Cardiac muscle cell (in vitro differentiated cells and primary cell): ENCODE results near the gene SEZ6L. TPM values are rescaled to one million over a fixed set of nuclear protein-coding genes. Genes with fewer than 3 reads are reported as not detected.
A peak's percentile ranks its signal among the peaks of the same experiment; 100 is the strongest.

Experiments used
- DNase-seq, 2 donors: peaks; one replicate each; pipeline versions ENCODE4 v3.0.0 to v3.0.0-alpha.2; 2010 to 2017; ENCODE audit warnings: low read depth in 1 of 2, low spot score in 1 of 2
- H3K27ac ChIP-seq: fragments of 200-600 bp; sonication (generic); 2 replicates; pipeline ENCODE4 v1.5.1; 2016
- H3K27me3 ChIP-seq: fragments of 200-600 bp; sonication (generic); 2 replicates; pipeline ENCODE4 v1.6.0; 2016; ENCODE audit warnings: control low read depth
- H3K36me3 ChIP-seq: fragments of 200-600 bp; sonication (generic); 2 replicates; pipeline ENCODE4 v1.5.1; 2016; ENCODE audit warnings: control low read depth
- H3K4me1 ChIP-seq: fragments of 200-600 bp; sonication (generic); 2 replicates; pipeline ENCODE4 v1.8.1; 2017; ENCODE audit warnings: low read depth, mild to moderate bottlenecking, mixed run types
- H3K4me3 ChIP-seq: fragments of 200-600 bp; sonication (generic); 2 replicates; pipeline ENCODE4 v1.5.1; 2016; ENCODE audit warnings: mild to moderate bottlenecking
- H3K9me3 ChIP-seq: fragments of 200-600 bp; sonication (generic); 2 replicates; pipeline ENCODE4 v1.5.1; 2017; ENCODE audit warnings: low read depth, mild to moderate bottlenecking, control low read depth
- polyA plus RNA-seq: library from polyadenylated mRNA; unstranded; fragments of >200 nt; fragmentation: Nextera tagmentation; extraction: Ambion mirVana; gene quantifications from 2 replicates; pipeline ENCODE4 v1.2.1, GENCODE V29; 2016
- total RNA-seq: library from RNA; depleted of rRNA; stranded (reverse); fragments of >200 nt; gene quantifications from 2 replicates; pipeline ENCODE4 v1.2.3, GENCODE V29; 2016
- TF ChIP-seq, protein P1 (sequence below): IDR thresholded peaks from 2 replicates; pipeline ENCODE4 v1.5.1; 2012; ENCODE audit warnings: low read depth, mild to moderate bottlenecking, low read length

The SEZ6L gene
- total and polyA plus RNA-seq, 2 experiments from 2014 or later, result 0.12 TPM; not detected in 1

DNA sequence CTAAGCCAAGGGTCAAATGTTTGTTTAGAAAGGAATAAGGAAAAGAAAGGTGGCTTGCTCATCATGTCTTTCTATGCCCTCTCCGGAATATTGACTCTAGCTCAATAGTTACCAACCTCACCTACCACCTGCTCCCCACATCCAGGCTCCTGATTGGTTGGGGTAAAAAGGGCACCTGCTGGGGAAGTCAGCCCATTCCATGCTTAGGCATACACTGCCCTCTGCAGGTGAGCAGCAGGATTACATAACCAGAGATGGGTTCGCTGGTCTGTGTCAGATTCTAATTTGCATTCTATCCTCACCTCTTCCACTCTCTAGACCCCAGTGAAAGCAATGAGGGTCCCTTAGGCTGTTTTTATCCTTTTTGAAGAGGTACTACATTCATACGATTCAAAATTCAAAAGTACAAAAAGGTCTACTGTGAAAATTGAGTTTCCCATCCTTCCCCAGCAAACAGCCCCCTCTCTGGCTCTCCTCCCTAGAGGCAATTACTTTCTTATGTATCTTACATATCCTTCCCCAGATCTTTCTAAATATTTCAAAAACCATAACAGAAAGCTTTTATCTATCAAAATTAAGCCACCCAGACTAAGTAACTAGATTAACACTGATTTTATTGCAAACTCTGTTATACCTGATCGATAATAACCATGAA is 161.8 kb downstream of the SEZ6L start:
- Histone ChIP-seq H3K36me3 (no peaks in the 10 kb centered on the region), H3K4me3 (no peak overlapping the region), H3K9me3 (no peaks in the 10 kb centered on the region), H3K27ac (no peak overlapping the region), H3K4me1 (no peaks in the 10 kb centered on the region), H3K27me3 (peaks cover 37% of the 10 kb centered on the region)
- peak; percentile 51 to 59 for DNase-seq
- TF ChIP-seq, protein P1, sequence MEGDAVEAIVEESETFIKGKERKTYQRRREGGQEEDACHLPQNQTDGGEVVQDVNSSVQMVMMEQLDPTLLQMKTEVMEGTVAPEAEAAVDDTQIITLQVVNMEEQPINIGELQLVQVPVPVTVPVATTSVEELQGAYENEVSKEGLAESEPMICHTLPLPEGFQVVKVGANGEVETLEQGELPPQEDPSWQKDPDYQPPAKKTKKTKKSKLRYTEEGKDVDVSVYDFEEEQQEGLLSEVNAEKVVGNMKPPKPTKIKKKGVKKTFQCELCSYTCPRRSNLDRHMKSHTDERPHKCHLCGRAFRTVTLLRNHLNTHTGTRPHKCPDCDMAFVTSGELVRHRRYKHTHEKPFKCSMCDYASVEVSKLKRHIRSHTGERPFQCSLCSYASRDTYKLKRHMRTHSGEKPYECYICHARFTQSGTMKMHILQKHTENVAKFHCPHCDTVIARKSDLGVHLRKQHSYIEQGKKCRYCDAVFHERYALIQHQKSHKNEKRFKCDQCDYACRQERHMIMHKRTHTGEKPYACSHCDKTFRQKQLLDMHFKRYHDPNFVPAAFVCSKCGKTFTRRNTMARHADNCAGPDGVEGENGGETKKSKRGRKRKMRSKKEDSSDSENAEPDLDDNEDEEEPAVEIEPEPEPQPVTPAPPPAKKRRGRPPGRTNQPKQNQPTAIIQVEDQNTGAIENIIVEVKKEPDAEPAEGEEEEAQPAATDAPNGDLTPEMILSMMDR, result peak; percentile 80

GRCh38 chr22:26333088-26333800 is 164.0 kb downstream of the SEZ6L start:
- Histone ChIP-seq H3K9me3 (no peaks in the 10 kb centered on the region), H3K36me3 (no peaks in the 10 kb centered on the region), H3K27ac (no peak overlapping the region), H3K4me1 (no peaks in the 10 kb centered on the region), H3K27me3 (peaks cover 49% of the 10 kb centered on the region), H3K4me3 (no peak overlapping the region)
- TF ChIP-seq, protein P1, result no peak
- DNase-seq, result no peak

DNA sequence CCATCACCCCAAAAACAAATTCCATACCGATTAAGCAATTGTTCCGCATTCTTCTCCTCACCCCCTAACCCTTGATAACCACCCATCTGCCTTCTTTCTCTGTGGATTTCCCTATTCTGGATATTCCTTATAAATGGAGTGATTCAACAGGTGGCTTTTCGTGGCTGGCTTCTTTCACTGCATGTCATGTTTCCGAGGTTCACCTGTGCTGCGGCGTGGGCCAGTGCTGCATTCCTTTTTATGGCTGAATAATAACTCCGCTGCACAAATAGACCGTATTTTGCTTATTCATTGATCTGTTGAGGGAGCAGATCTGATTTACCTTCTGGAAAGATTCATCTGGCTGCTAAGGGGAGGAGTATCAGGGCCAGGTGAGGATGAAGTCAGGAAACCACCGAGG is 165.0 kb downstream of the SEZ6L start:
- Histone ChIP-seq H3K4me3 (no peak overlapping the region), H3K27ac (no peak overlapping the region), H3K4me1 (no peaks in the 10 kb centered on the region), H3K36me3 (no peaks in the 10 kb centered on the region), H3K9me3 (no peaks in the 10 kb centered on the region), H3K27me3 (peaks cover 49% of the 10 kb centered on the region)
- TF ChIP-seq, protein P1, result no peak
- no peak for DNase-seq

DNA sequence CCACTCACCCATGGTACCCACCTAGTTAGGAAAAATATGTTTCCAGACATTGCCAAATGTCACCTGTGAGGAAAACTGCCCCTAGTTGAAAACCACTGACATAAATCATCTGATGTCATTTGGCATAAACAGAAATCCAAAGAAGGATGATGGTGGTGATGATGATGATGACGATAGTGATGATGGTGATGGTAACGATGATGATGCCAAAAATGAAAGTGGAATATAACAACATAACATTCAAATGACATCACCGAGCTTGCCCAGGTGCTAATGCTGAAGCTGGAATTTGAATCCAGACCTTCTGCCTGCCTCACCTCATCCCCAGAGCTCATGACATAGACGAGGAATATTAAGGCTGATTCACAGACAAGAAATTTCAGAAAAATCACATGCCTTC is 167.5 kb downstream of the SEZ6L start:
- no peak for DNase-seq
- H3K36me3 ChIP-seq, result no peaks in the 10 kb centered on the region
- H3K4me3 ChIP-seq, result no peak overlapping the region
- no peaks in the 10 kb centered on the region for H3K4me1 ChIP-seq
- TF ChIP-seq, protein P1, result no peak
- peaks cover 53% of the 10 kb centered on the region for H3K27me3 ChIP-seq
- H3K27ac ChIP-seq, result no peak overlapping the region
- H3K9me3 ChIP-seq, result no peaks in the 10 kb centered on the region

DNA sequence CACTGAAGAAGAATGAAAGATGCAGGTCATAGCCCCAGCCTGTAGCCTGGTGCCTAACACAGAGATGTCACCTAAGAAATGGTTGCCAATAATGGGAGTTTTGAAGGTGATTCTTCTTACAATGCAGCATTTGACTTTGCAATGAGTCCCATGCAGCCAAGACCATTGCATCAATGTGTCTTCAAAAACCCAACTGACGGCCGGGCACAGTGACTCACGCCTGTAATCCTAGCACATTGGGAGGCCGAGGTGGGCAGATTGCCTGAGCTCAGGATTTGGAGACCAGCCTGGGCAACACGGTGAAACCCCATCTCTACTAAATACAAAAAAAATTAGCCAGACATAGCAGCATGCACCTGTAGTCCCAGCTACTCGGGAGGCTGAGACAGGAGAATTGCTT is 170.5 kb downstream of the SEZ6L start:
- DNase-seq, result no peak
- peaks cover 30% of the 10 kb centered on the region for H3K27me3 ChIP-seq
- no peak overlapping the region for H3K27ac ChIP-seq
- H3K9me3 ChIP-seq, result no peaks in the 10 kb centered on the region
- H3K36me3 ChIP-seq, result no peaks in the 10 kb centered on the region
- TF ChIP-seq, protein P1, result no peak
- no peaks in the 10 kb centered on the region for H3K4me1 ChIP-seq
- H3K4me3 ChIP-seq, result no peak overlapping the region
